Endothelial cell of umbilical vein (primary cell): ENCODE results near the gene LINC01488. TPM values are rescaled to one million over a fixed set of nuclear protein-coding genes. Genes with fewer than 3 reads are reported as not detected.

Experiments
- BruUV-seq: library from RNA; stranded (reverse); fragments of 400-500 nt; replicated peaks from 2 replicates; lab custom pipeline; 2021; lab: Mats Ljungman, UMichigan
- CTCF ChIA-PET: fragments of 300-600, 350-600 bp; sonication (Branson Sonifier 250); formaldehyde crosslinking; loops from one replicate; lab custom pipeline; 2021; ENCODE audit warnings: antibody characterized with exemption, inconsistent platforms; lab: Charles Lee
- POLR2A ChIA-PET: fragments of 300-600, 350-600 bp; sonication (Branson Sonifier 250); formaldehyde crosslinking; loops from one replicate; lab custom pipeline; 2021; ENCODE audit warnings: antibody characterized with exemption, inconsistent platforms; lab: Charles Lee
- DNase-seq: peaks from one replicate; pipeline ENCODE4 v3.0.0-alpha.2; 2011; ENCODE audit warnings: low read depth, low spot score
- FAIRE-seq: peaks from 2 replicates; lab custom pipeline; 2011; peaks lifted over from hg19 to GRCh38; lab: Jason Lieb, UNC
- H2AFZ ChIP-seq: 2 replicates; pipeline ENCODE4 v1.6.0; 2012; ENCODE audit warnings: low read depth, low read length, control low read depth, inconsistent platforms
- H3K27ac ChIP-seq: 2 replicates; pipeline ENCODE4 v1.5.1; 2011; ENCODE audit warnings: low read depth, mild to moderate bottlenecking, control low read depth, low read length, moderate library complexity; ENCODE audit not compliant: insufficient read depth
- H3K27me3 ChIP-seq, 2 experiments: 2 replicates each; pipeline versions ENCODE4 v1.6.0 to v1.6.1; 2011; ENCODE audit warnings: low read length in 2 of 2, mixed read lengths in 1 of 2; ENCODE audit not compliant: control insufficient read depth in 2 of 2, insufficient read depth in 2 of 2
- H3K36me3 ChIP-seq, 2 experiments: 2 replicates in 1 of 2; 3 replicates in 1 of 2; pipeline ENCODE4 v1.5.1; 2011; ENCODE audit warnings: low read length in 2 of 2, mild to moderate bottlenecking in 1 of 2, moderate library complexity in 1 of 2; ENCODE audit not compliant: control insufficient read depth in 2 of 2, insufficient read depth in 2 of 2; ENCODE audit errors: extremely low read depth in 1 of 2
- H3K4me1 ChIP-seq: 3 replicates; pipeline ENCODE4 v1.5.1; 2011; ENCODE audit warnings: mild to moderate bottlenecking, low read length; ENCODE audit not compliant: control insufficient read depth, insufficient read depth; ENCODE audit errors: extremely low read depth
- H3K4me2 ChIP-seq: 2 replicates; pipeline ENCODE4 v1.6.1; 2011; ENCODE audit warnings: low read length, control low read depth, mixed read lengths; ENCODE audit not compliant: insufficient read depth
- H3K4me3 ChIP-seq, 3 experiments: fragments of 200-600 bp in 1 of 3; sonication (generic), shearing (Covaris generic) in 1 of 3; replicated peaks in 1 of 3; 2 replicates each; pipeline ENCODE4 v1.5.1; 2011 to 2016; ENCODE audit warnings: control low read depth in 3 of 3, low read length in 3 of 3, mild to moderate bottlenecking in 2 of 3, inconsistent platforms in 1 of 3, low read depth in 1 of 3, moderate library complexity in 1 of 3; ENCODE audit not compliant: insufficient read depth in 1 of 3
- H3K79me2 ChIP-seq: 2 replicates; pipeline ENCODE4 v1.6.0; 2012; ENCODE audit warnings: low read length, inconsistent platforms; ENCODE audit not compliant: control insufficient read depth, insufficient read depth
- H3K9ac ChIP-seq: replicated peaks from 2 replicates; pipeline ENCODE3; 2011; ENCODE audit warnings: low read length, control low read depth; ENCODE audit not compliant: insufficient read depth; ENCODE audit errors: extremely low read depth
- H3K9me1 ChIP-seq: replicated peaks from 3 replicates; pipeline ENCODE4 v1.6.0; 2011; ENCODE audit warnings: mild to moderate bottlenecking, low read length; ENCODE audit not compliant: control insufficient read depth, insufficient read depth; ENCODE audit errors: extremely low read depth
- H3K9me3 ChIP-seq: replicated peaks from 2 replicates; pipeline ENCODE4 v1.5.1; 2012; ENCODE audit warnings: low read length, inconsistent platforms; ENCODE audit not compliant: control insufficient read depth, insufficient read depth
- H4K20me1 ChIP-seq: replicated peaks from 2 replicates; pipeline ENCODE3; 2011; ENCODE audit warnings: mild to moderate bottlenecking, low read length; ENCODE audit not compliant: control insufficient read depth, insufficient read depth; ENCODE audit errors: extremely low read depth
- CTCF ChIP-seq, 2 donors: IDR thresholded peaks; 1 replicate in 1 of 2; 2 replicates in 1 of 2; pipeline ENCODE4 v1.5.1; 2011; ENCODE audit warnings: low read length in 2 of 2, mild to moderate bottlenecking in 2 of 2, moderate library complexity in 2 of 2, control low read depth in 1 of 2, inconsistent platforms in 1 of 2, low read depth in 1 of 2; ENCODE audit not compliant: insufficient read depth in 1 of 2; ENCODE audit errors: extremely low read depth in 1 of 2
- EZH2 ChIP-seq: IDR thresholded peaks from 2 replicates; pipeline ENCODE4 v1.6.1; 2012; ENCODE audit warnings: borderline replicate concordance, low read depth, mild to moderate bottlenecking, moderate library complexity, low read length, inconsistent platforms; ENCODE audit not compliant: severe bottlenecking
- FOS ChIP-seq: IDR thresholded peaks from 2 replicates; pipeline ENCODE4 v1.6.1; 2011; ENCODE audit warnings: mild to moderate bottlenecking, low read length, moderate library complexity, borderline replicate concordance; ENCODE audit not compliant: insufficient read depth
- GATA2 ChIP-seq: IDR thresholded peaks from 2 replicates; pipeline ENCODE4 v1.7.0; 2011; ENCODE audit warnings: low read depth, mild to moderate bottlenecking, moderate library complexity, mixed read lengths, low read length; ENCODE audit not compliant: insufficient read length, insufficient read depth
- JUN ChIP-seq: IDR thresholded peaks from 2 replicates; pipeline ENCODE4 v1.6.1; 2011; ENCODE audit warnings: borderline replicate concordance, low read depth; ENCODE audit not compliant: insufficient read length, insufficient read depth
- MAX ChIP-seq: IDR thresholded peaks from 2 replicates; pipeline ENCODE4 v1.6.1; 2011; ENCODE audit not compliant: insufficient read depth, insufficient read length
- MYC ChIP-seq: IDR thresholded peaks from one replicate; pipeline ENCODE4 v1.6.1; 2011; ENCODE audit warnings: mild to moderate bottlenecking, low read depth, low read length
- POLR2A ChIP-seq: IDR thresholded peaks from 2 replicates; pipeline ENCODE4 v1.6.1; 2012; ENCODE audit warnings: low read depth, mild to moderate bottlenecking, control low read depth, low read length
- POLR2AphosphoS5 ChIP-seq: IDR thresholded peaks from 2 replicates; pipeline ENCODE4 v1.6.1; 2012; ENCODE audit warnings: low read depth, mild to moderate bottlenecking, control low read depth, low read length, moderate library complexity; ENCODE audit not compliant: insufficient read depth
- dilution Hi-C: fragments of 300-500 bp; cut with MboI; formaldehyde crosslinking; loops from one replicate; pipeline ENCODE4 v1.15.0; 2019; ENCODE audit warnings: low sequenced_read_pairs; ENCODE audit not compliant: extremely low pct_ligation_motif_present
- intact Hi-C: fragments of 100-400 bp; cut with micrococcal nuclease; formaldehyde crosslinking; loops from one replicate; pipeline ENCODE4 v1.10.0; 2022
- polyA plus RNA-seq, 4 experiments: library from polyadenylated mRNA; depleted of rRNA in 3 of 4; stranded (reverse) in 3 of 4; unstranded in 1 of 4; fragments of >200 nt; gene quantifications; 2 replicates each; pipeline versions ENCODE4 v1.2.1 to v1.2.3, GENCODE V29; 2011 to 2012; ENCODE audit warnings: missing spikeins in 1 of 4
- total RNA-seq: library from RNA; stranded (reverse); gene quantifications from 2 replicates; pipeline ENCODE4 v1.2.3, GENCODE V29; 2021

Gene LINC01488
- total and polyA plus RNA-seq, 2 donors (not counting 3 experiments of a cell fraction or from before 2014, with no cell fraction given) = not detected

- no TSS peak for BruUV-seq
- peak; percentile 9 for DNase-seq
These were observed 27.5 kb downstream of the LINC01488 start for GRCh38 chr11:69508974-69509373.

GRCh38 chr11:69509381-69509780 lies 27.9 kb downstream of the LINC01488 start:
- H3K9me1 ChIP-seq = no peaks in the 10 kb centered on the region
- no peaks in the 10 kb centered on the region for H3K79me2 ChIP-seq
- ChIA-PET CTCF (no interaction called here), POLR2A (no interaction called here)
- no TSS peak for BruUV-seq
- no peaks in the 10 kb centered on the region for H3K9me3 ChIP-seq
- H3K4me2 ChIP-seq = no peak overlapping the region
- no peak overlapping the region for H3K27ac ChIP-seq
- H3K9ac ChIP-seq = no peak overlapping the region
- dilution Hi-C loops (no loop called here), intact Hi-C loops (no loop called here)
- H3K4me1 ChIP-seq = peaks cover 7% of the 10 kb centered on the region
- H3K36me3 ChIP-seq = no peaks in the 10 kb centered on the region
- FAIRE-seq = no peak
- no peak for DNase-seq
- no peak overlapping the region for H3K4me3 ChIP-seq
- H2AFZ ChIP-seq = no peak overlapping the region
- no peak for TF ChIP-seq GATA2
- no peak for TF ChIP-seq CTCF (IDR thresholded peaks at IDR 0.05; ENCODE audit: extremely low read depth in 1 of 2, insufficient read depth in 1 of 2, low read depth in 1 of 2, low read length in 2 of 2)
- TF ChIP-seq JUN = no peak
- no peak for TF ChIP-seq FOS
- TF ChIP-seq EZH2 = no peak
- no peak for TF ChIP-seq MAX
- TF ChIP-seq MYC = no peak
- no peak for TF ChIP-seq POLR2AphosphoS5
- TF ChIP-seq POLR2A = no peak
- H3K27me3 ChIP-seq = no peaks in the 10 kb centered on the region
- no peaks in the 10 kb centered on the region for H4K20me1 ChIP-seq

More at GRCh38 chr11:69508974-69509373, 27.5 kb downstream of the LINC01488 start:
- Histone ChIP-seq H3K36me3 (no peaks in the 10 kb centered on the region), H3K79me2 (no peaks in the 10 kb centered on the region), H3K27ac (no peak overlapping the region), H3K27me3 (no peaks in the 10 kb centered on the region), H3K4me1 (peaks cover 7% of the 10 kb centered on the region), H3K9me3 (no peaks in the 10 kb centered on the region), H3K4me2 (no peak overlapping the region), H2AFZ (no peak overlapping the region), H3K4me3 (no peak overlapping the region), H3K9ac (no peak overlapping the region), H3K9me1 (no peaks in the 10 kb centered on the region), H4K20me1 (no peaks in the 10 kb centered on the region)
- ChIA-PET POLR2A (no interaction called here), CTCF (no interaction called here)
- dilution Hi-C loops = no loop called here
- TF ChIP-seq FOS = peak; percentile 57
- no peak for TF ChIP-seq EZH2
- TF ChIP-seq MYC = no peak
- no peak for TF ChIP-seq JUN
- intact Hi-C loops = no loop called here
- FAIRE-seq = peak; percentile 58
